AG20443 (cell line): ENCODE results near the gene SRF.
"Not testable (repeated sequence)": the region's sequence is repeated elsewhere in the genome, so short reads cannot be mapped to it uniquely, and the experiment has no call there.

Experiments used
- DNase-seq: peaks from one replicate; pipeline ENCODE4 v3.0.0; 2012; ENCODE audit warnings: low spot score, mixed read lengths

SRF gene

DNA sequence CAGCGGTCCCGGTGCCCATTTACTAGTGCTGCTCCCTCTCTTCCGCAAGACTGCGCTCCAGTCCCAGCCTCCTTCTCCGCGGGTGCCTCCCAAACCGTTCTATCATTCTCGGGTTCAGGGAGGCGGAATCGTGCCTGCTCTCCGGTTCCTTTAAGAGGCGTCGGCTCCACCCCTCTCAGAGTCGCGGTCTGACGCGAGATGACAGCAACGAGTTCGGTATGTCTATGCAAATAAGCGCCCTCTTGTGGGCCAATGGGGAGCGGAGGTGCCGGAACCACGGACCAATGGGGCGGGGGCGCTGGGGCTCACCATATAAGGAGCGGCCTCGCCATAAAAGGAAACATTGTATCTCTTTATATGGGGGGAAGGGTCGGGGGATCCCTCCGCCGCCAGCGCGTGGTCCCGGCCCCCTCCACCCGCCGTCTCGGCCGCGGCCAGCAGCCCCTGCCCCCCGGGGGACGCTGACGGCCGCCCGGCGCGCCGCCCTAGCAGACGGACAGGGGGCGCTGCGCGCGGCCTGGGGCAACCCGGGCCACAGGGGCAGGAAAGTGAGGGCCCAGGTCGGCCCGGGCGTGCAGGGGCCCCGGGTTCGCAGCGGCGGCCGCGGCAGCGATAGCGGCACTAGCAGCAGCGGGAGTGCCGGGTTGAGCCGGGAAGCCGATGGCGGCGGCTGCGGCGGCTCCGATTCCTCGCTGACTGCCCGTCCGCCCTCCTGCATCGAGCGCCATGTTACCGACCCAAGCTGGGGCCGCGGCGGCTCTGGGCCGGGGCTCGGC lies at the start of gene SRF:
TSS of gene SRF (plus strand) at position 339 of the 776 bp plus-strand sequence. CDS start at position 727, 388 bp downstream.
- peak; percentile 95 for DNase-seq

DNA sequence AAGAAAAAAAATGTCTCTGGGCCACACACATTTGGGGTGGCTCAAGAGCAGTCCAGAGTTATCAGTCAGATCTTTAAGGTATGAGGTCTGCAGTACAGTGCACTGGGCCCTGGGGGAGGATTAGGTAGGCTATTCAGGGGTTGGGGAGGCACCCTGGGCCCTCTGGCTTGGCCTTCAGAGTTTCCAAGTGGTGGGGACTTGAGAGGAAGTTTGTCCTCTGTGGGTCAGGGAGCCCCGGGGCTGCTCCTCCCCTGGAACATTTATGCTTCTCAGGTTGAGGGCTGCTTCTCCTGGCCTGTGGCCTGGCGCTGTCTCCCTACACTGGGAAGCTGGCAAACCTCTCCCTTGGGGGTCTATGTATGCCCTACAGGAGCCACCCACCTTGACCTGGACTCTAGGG lies 48.9 kb upstream of the SRF start:
- DNase-seq, result no peak

DNA sequence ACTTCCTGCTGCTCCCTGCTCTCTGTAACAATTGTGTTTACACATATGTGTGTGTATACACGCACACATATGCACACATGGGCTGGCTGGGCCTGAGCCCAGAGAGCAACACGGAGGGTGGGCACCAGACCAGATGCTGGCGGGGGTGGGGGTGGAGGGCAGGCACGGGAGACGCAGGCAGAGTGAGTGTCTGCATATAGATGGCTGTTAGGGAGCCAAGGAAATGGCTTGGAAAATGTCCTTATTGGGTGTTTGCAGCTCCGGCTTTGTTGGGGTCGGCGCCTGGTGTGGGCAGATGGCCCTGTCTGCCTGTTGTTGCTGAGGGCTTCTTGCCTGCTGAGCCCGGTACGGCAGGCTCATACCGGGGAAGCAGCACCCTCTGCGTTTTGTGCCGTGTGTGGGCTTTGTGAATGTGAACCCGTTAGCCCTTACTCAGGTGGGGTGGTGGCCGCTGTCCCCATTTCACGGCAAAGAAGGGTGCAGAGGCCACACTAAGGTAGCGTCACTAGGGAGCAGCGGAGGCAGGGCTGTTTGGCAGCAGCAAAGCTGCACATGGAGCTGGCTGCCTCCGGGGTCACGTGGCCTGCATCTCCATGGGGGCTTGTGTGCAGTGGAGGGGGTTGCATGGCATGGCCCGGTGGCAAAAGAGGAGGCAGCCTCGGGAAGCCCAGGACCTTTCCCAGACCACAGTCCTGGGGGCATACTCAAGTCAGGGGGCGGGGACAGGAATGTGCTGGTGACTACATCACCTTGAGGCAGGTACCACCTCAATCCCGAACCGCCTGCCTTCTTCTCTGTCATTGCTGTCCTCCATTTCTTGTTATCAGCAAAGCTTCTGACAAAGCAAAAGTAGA lies 47.4 kb upstream of the SRF start:
- DNase-seq, result no peak

DNA sequence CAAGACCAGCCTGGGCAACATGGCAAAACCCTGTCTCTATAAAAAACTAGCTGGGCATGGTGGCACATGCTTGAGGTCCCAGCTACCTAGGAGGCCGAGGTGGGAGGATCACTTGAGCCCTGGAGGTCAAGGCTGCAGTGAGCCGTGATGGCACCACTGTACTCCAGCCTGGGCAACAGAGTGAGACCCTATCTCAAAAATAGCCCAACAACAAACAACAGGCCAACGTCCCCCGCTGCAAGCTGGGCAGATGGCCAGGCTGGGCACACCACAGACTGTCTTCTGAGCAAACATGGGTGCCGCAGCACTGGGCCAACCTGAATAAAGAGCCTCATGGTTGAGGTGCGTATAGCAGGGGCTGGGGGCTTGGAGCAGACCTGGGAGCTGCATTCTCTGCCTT lies 46.6 kb upstream of the SRF start:
- DNase-seq, result no peak

DNA sequence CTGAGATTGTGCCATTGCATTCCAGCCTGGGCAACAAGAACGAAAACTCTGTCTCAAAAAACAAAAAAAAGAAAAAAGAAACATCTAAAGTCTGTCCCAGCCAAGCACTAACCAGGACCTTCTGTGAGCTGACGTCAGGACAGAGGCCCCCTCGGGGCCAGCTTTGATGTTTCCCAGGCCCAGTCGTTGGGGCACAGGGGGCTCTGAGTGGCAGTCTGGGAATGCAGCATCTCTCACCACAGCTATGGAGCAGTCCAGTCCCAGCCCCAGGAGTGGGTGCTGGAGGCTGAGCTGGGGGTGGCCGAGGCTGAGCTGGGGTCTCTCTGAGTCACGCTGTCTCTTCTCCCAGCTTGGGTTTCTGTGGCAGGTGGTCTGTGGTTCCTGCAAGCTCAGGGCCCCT lies 46.0 kb upstream of the SRF start:
- peak; percentile 76 for DNase-seq

DNA sequence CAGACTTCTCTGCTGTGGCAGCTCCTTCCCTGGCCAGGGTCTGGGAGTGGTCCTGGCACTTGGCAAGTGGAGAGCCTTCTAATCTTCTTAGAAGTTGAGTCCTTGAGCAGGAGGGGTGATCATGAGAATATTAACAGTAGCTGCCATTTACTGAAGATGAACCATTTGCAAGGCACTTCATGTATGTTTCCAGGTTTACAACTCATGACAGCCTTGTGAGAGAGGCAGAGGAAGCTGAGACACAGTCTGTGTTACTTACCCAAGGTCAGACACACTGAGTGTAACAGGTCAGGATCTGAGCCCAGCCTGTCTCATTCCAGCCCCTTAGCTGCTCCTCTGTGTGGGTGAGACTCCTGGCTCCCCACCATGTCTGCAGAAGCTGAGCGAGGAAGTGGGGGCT lies 45.5 kb upstream of the SRF start:
- no peak for DNase-seq

DNA sequence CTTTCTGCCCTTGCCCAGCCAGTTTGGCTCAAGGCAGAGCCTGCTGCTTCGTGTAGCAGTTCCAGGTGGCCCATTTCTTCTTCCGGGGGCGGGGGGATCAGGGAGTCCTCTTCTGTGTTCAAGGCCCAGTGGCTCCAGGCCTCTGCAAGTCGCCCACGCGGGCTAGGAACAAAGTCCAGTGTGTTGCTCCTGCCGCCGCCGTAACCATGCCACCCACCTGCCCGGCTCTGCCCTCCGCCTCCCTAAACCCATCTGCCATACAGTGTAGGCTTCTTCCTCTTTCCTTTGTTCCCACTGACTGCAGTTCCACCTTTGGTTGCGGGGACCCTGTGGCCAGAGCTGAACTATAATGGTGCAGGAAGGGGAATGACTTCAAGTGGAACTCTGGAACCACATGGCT lies 43.9 kb upstream of the SRF start:
- no peak for DNase-seq

DNA sequence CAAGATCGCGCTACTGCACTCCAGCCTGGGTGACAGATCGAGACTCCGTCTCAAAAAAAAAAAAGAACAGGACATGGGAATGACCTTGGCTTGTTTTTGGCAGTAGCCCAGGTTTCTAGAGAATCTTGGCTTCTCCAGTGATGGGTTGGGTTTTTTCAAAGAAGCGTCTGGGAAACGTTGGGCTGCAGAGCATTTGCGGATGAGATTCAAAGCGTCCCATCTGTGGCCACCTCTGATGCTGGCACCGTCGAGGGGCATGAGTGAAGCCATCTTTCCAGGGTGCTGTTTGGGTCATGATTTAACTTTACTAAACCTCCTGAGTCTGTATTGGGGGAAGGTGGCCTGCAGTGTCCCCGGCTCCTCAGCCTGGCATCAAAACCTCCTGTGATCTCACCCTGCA lies 43.2 kb upstream of the SRF start:
- peak; percentile 48 for DNase-seq

DNA sequence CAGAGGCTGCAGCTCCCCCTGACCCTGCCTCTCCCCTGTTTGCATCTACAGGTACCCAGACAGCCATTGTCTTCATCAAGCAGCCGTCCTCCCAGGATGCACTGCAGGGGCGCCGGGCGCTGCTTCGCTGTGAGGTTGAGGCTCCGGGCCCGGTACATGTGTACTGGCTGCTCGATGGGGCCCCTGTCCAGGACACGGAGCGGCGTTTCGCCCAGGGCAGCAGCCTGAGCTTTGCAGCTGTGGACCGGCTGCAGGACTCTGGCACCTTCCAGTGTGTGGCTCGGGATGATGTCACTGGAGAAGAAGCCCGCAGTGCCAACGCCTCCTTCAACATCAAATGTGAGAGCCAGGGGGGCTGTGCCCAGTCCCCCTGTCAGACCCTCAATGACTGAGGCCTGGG lies 42.1 kb upstream of the SRF start:
- peak; percentile 60 for DNase-seq

DNA sequence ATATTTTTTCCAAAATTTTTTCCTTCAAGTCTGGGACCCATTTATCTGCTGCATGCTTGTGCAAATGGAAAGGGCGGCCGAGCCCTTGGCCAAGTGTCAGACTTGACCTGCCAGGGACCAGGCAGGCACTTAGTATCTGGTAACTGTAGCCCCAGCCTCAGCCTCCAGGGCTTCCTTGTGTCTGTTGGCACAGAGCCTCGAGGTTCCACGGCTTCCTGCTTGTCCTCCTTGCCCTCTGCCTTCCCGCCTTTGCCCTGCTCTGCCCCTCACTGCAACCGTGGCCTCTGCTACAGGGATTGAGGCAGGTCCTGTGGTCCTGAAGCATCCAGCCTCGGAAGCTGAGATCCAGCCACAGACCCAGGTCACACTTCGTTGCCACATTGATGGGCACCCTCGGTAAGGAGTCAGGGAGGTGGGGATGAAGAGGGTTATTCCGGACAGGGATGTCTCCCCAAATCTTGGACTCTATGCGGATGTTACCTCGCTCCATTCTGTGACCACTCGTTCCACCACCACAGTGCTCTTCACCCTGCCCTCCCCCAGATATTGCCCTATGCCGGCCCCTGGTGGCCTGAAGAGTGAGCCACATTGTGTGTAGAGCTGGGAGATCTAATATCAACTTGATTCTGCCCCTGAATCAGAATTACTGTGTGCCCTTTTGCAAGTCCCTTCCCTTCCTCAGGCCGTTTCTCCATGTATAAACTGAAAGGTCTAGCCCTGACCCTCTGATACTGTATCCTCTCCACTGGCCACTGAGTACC lies 41.5 kb upstream of the SRF start:
- peak; percentile 78 for DNase-seq

DNA sequence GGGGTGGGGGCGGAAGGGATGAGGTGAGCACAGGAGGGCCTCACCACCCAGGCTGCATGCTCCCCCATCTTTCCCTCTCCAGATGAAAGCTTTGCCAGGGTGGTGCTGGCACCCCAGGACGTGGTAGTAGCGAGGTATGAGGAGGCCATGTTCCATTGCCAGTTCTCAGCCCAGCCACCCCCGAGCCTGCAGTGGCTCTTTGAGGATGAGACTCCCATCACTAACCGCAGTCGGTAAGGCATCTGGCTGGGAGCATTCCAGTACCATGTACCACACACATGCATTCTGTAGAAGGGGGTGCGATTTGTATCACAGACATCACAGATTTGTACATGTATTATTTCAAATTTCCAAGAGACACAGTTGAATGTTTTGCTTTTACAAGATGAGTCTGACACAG lies 40.6 kb upstream of the SRF start:
- DNase-seq, result no peak

DNA sequence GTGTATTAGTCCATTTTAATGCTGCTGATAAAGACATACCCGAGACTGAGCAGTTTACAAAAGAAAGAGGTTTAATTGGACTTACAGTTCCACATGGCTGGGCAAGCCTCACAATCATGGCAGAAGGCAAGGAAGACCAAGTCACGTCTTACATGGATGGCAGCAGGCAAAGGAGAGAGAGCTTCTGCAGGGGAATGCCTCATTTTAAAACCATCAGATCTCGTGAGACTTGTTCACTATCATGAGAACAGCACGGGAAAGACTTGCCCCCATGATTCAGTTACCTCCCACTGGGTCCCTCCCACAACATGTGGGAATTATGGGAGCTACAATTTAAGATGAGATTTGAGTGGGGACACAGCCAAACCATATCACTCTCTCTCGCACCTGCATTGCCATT lies 39.7 kb upstream of the SRF start:
- DNase-seq, result not testable (repeated sequence)

DNA sequence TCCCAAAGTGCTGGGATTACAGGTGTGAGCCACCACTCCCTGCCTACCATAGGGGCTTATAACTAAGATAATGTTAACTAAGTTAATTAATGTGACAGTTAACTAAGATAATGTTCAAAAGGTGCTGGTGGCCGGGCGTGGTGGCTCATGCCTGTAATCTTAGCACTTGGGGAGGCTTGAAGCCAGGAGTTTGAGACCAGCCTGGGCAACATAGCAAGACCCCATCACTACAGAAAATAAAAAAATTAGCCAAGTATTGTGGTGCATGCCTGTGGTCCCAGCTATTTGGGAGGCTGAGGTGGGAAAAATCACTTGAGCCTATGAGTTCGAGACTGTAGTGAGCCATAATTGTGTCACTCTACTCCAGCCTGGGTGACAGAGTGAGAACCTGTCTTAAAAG lies 32.8 kb upstream of the SRF start:
- no peak for DNase-seq

DNA sequence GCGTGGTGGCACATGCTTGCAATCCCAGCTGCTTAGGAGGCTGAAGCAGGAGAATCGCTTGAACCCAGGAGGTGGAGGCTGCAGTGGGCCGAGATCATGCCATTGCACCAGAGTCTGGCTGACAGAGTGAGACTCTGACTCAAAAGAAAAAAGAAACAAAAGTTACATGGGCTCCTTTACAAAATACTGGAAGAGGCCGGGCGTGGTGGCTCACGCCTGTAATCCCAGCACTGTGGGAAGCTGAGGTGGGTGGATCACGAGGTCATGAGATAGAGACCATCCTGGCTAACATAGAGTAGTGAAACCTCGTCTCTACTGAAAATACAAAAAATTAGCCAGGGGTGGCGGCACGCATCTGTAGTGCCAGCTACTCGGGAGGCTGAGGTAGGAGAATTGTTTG lies 31.1 kb upstream of the SRF start:
- not testable (repeated sequence) for DNase-seq

DNA sequence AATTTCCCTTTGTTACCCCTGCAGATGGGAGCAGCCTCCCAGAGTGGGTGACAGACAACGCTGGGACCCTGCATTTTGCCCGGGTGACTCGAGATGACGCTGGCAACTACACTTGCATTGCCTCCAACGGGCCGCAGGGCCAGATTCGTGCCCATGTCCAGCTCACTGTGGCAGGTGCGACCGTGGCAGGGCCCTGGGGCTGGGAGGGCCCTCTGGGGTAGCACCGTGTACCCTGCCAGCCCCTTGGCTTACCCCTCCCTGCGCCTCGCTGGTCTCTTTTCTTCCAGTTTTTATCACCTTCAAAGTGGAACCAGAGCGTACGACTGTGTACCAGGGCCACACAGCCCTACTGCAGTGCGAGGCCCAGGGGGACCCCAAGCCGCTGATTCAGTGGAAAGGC lies 29.4 kb upstream of the SRF start:
- DNase-seq, result no peak

DNA sequence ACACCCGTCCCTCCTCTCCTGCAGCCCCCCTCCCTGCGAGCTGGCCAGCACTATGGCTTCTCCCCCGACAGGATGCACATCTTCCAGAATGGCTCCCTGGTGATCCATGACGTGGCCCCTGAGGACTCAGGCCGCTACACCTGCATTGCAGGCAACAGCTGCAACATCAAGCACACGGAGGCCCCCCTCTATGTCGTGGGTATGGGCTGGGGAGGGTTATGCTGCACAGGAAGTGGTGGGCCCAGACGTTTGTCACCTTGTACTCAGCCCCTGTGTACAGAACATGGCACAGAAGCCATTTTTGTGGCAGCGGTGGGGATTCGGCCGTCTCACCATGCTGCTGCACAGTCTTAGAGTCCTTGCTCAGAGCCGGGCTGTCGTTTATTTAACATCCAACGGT lies 29.0 kb upstream of the SRF start:
- no peak for DNase-seq

DNA sequence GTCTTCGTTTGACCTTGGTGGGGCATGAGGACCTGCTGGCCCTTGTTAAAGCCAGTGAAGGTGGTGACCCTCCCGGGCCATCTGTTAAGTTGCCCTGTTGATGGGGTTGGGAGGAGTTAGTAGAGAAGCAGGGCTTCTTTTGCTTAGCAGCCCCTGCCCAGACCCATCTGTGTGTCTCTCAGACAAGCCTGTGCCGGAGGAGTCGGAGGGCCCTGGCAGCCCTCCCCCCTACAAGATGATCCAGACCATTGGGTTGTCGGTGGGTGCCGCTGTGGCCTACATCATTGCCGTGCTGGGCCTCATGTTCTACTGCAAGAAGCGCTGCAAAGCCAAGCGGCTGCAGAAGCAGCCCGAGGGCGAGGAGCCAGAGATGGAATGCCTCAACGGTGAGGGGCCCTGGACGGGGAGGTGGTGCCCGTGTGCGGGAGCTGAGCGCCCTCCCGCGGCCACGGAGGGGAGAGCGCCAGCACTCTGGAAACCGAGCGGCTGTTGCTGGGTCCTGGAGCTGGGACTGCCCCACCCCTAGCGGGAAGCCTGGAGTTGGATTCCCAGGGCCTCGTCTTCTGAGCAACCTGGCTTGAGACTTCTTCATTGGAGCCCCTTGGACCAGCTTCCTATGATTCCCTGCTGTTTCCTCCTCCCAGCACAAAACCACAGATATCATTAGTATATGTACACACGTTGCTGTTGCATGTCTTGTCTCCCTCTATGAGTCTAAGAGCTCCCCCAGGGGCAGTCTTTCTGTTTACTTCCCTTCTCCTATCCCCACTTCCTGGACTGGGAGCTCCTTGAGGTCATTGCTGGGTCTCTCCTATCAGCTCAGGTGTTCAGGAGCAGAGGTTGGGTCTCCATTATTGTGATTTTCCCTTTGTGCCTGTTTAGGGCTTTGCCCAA lies 27.6 kb upstream of the SRF start:
- peak; percentile 97 for DNase-seq

DNA sequence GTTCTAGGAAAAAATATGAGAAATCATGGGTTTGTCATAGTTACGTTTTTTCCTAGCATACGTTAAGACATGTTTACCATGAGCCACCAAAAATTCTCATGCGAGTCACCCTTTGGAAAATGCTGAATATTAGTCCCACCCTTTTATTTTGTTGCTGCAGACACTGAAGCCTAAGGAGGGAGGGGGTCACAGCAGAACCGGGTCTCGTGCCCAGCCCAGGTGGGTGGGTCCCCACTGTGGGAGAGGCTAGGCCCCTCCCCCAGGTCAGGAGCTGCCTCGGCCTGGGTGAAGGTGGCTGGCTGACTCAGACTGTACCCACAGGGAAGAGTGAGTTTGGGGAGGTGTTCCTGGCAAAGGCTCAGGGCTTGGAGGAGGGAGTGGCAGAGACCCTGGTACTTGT lies 26.2 kb upstream of the SRF start:
- DNase-seq, result no peak

DNA sequence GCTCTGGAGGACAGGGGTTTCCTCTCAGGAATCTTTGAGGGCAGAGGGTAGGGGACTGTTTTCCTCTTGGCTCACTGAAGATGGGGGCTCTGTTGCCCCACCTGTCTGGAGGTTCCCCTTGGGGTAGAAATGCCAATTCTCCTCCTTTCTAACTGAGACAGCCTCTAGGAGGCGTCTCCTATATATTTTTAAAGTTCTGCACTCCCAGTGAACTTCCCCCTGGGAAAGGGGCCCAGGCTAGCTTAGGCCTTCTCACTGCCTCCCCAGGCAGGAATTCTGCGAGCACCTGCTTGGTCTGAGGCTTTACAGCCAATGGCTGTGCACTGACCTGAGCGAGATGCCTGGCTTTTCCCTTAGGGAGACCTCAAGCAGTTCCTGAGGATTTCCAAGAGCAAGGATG lies 24.8 kb upstream of the SRF start:
- no peak for DNase-seq

DNA sequence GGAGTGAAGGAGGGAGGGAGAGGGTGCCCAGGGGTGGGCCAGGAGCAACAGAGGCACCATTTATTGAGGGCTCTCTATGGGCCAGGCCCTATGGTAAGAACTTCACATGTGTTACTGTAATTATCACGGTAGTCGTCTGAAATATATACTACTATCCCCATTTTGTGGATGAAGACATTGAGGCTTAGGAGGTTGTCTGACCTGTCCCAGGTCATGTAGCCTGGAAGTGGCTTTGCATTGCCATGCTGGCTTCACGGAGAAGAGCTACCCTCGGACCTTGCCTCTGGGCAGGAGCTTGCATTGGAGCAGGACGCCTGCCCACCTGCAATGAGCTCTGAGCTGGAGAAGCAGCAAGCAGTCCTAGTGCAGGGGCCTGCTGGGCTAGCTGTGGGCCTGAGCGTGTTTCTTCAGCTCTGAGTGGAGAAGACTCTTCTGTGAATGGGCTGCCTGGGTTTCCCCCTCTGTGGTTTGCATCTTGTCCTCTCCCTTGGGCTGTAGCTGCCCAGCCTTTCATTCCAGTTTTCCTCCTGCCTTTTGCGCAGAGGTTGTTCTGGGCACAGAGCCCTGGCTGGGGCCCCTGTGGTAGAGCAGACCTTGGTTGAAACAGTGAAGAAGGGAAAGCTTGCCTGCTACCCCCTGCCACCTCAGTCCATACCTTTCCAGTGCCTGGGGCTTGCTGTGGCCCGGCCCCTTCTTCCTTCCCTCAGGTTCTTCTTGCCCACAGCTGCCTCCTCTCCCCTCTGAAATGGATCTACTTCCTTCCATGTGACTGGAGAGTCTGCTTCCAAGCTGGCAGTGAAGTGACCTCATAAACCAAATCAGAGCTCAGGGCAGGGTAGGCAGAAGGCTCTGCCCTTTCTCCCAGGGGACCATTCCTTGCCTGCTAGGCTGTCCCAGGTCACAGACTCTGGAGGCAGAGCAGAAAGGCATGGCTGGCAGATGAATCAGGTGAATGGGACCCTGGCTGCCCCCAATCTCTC lies 24.1 kb upstream of the SRF start:
- DNase-seq, result no peak
